ENCODE results near the gene ARHGAP25.

Gene ARHGAP25

GRCh38 chr2:68775272-68775842 lies 40.7 kb downstream of the ARHGAP25 start:
- DNase-seq (ENCODE audit: low read depth), result no peak
- no peak overlapping the region for H3K4me3 ChIP-seq (ENCODE audit: low read depth, low read length)
- no peak for TF ChIP-seq CTCF (conservative IDR thresholded peaks at IDR 0.05; ENCODE audit: low read depth, low read length)

- peak; percentile 16 for TF ChIP-seq CTCF (conservative IDR thresholded peaks at IDR 0.05; ENCODE audit: low read depth, low read length)
- DNase-seq (ENCODE audit: low read depth), result no peak
- no peak overlapping the region for H3K4me3 ChIP-seq (ENCODE audit: low read depth, low read length)
These were observed 41.5 kb downstream of the ARHGAP25 start for GRCh38 chr2:68776124-68776523.

GRCh38 chr2:68779595-68779994 lies 45.0 kb downstream of the ARHGAP25 start:
- H3K4me3 ChIP-seq (ENCODE audit: low read depth, low read length), result no peak overlapping the region
- DNase-seq (ENCODE audit: low read depth), result no peak
- no peak for TF ChIP-seq CTCF (conservative IDR thresholded peaks at IDR 0.05; ENCODE audit: low read depth, low read length)

DNA sequence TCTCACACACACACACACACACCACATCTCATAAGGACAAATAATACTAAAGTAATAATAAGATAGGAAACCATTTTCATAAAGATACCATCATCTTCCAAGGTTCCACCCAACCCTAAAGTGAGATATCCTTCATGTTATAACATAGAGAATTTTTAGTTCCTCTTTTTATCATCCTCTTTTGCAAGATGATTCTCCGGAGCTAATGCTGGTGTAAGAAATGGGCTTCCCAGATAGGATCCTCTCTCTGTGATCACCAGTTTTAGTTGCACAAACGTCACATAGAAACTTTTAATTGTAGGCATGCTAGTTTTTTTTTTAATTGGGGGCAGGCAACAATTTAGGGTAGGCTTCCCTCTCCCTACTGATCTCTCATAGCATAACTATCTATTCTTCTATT lies 49.6 kb downstream of the ARHGAP25 start:
- no peak for DNase-seq (ENCODE audit: low read depth)
- no peak for TF ChIP-seq CTCF (conservative IDR thresholded peaks at IDR 0.05; ENCODE audit: low read depth, low read length)
- H3K4me3 ChIP-seq (ENCODE audit: low read depth, low read length), result no peak overlapping the region

DNA sequence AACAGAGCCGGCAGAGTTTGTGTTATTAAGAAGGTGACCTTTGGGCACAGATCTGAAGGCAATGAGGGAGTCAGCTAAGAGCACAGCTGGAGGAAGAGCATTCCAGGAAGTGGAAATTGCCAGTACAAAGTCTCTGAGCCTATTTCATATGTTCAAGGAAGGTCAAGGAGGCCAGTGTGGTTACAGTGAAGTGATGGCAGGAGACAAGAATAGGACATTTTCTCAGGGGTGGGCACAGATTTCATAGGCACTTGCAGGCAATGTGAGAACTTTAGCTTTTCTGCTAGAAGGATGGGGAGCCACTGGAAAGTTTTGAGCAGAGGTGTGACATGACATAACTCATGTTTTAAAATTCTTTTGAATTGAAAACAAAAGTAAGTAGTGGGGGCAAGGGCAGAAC lies 50.3 kb downstream of the ARHGAP25 start:
- no peak for DNase-seq (ENCODE audit: low read depth)
- no peak for TF ChIP-seq CTCF (conservative IDR thresholded peaks at IDR 0.05; ENCODE audit: low read depth, low read length)
- no peak overlapping the region for H3K4me3 ChIP-seq (ENCODE audit: low read depth, low read length)

DNA sequence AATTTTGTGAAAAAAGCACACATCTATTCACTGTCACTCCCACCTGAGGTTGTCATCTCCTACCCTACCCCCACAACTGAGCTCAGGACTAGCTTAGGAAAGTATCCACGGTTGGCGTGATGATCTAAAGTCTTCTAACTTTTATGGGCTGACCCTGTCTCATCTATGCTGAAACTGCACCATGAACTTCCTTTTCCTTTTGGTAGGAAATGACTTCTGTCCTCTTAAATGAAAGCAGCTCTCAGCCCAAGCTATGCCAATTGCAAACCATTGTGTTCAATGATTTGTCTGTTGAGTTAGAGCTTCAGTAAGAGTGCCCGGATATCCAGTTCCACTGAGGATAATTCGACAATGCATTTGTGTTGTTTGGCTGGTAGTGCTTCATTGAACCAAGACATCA lies 52.7 kb downstream of the ARHGAP25 start:
- TF ChIP-seq CTCF (conservative IDR thresholded peaks at IDR 0.05; ENCODE audit: low read depth, low read length), result no peak
- no peak for DNase-seq (ENCODE audit: low read depth)
- no peak overlapping the region for H3K4me3 ChIP-seq (ENCODE audit: low read depth, low read length)

DNA sequence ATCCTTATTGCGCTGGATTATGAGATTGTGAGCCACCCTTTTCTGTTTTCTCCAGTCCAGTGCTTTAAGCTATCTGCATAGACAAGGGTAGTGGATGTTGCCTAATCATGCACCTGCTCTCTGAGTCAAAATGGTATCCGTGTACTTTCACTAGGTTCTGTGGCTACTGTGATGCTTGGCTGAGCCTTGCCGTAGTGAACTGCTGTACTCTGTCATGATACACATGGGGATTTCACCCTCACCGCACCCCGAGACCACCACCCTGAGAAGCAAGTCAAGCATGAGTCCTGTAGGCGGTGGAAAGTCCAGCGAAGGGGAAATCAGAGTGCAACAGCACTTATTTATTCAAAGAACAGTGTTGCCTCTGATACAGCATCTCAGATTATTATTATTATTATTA lies 55.0 kb downstream of the ARHGAP25 start:
- TF ChIP-seq CTCF (conservative IDR thresholded peaks at IDR 0.05; ENCODE audit: low read depth, low read length), result no peak
- H3K4me3 ChIP-seq (ENCODE audit: low read depth, low read length), result no peak overlapping the region
- DNase-seq (ENCODE audit: low read depth), result no peak

Data from choroid plexus epithelial cell (primary cell).